Esophagus muscularis mucosa (tissue), 4 donors: ENCODE measurements around the gene CRYBB1. TPM values are rescaled to one million over a fixed set of nuclear protein-coding genes. Genes with fewer than 3 reads are reported as not detected.

Experiments used
- DNase-seq: peaks from one replicate; pipeline ENCODE4 v3.0.0-alpha.2; 2017; ENCODE audit errors: extremely low spot score
- H3K27ac ChIP-seq, 4 donors: fragments of 200-600 bp; sonication (generic); replicated peaks in 1 of 4; 1 replicate in 3 of 4; 2 replicates in 1 of 4; pipeline ENCODE4 v1.5.1; 2016 to 2019; ENCODE audit warnings: mild to moderate bottlenecking in 1 of 4
- H3K27me3 ChIP-seq, 4 donors: fragments of 200-600 bp; sonication (generic); one replicate each; pipeline versions ENCODE4 v1.5.1 to v1.6.0; 2016 to 2019
- H3K36me3 ChIP-seq, 4 donors: fragments of 200-600 bp; sonication (generic); one replicate each; pipeline ENCODE4 v1.5.1; 2016 to 2019
- H3K4me1 ChIP-seq, 4 donors: fragments of 200-600 bp; sonication (generic); one replicate each; pipeline ENCODE4 v1.5.1; 2016 to 2019
- H3K4me3 ChIP-seq, 4 donors: fragments of 200-600 bp; sonication (generic); 1 replicate in 2 of 4; 2 replicates in 2 of 4; pipeline ENCODE4 v1.5.1; 2016 to 2019; ENCODE audit warnings: mild to moderate bottlenecking in 4 of 4, moderate library complexity in 1 of 4
- H3K9me3 ChIP-seq, 4 donors: fragments of 200-600 bp; sonication (generic); 1 replicate in 3 of 4; 2 replicates in 1 of 4; pipeline ENCODE4 v1.5.1; 2016 to 2019
- CTCF ChIP-seq, 3 experiments: fragments of 200-600 bp in 2 of 3; fragments of 450-650 bp in 1 of 3; sonication (generic) in 2 of 3; IDR thresholded peaks; one replicate each; pipeline ENCODE4 v1.5.1; 2017 to 2019; ENCODE audit warnings: antibody characterized with exemption in 3 of 3, mild to moderate bottlenecking in 2 of 3, moderate library complexity in 1 of 3
- EP300 ChIP-seq: sonication (generic); formaldehyde crosslinking; IDR thresholded peaks from one replicate; pipeline ENCODE4 v1.6.1; 2017; ENCODE audit warnings: antibody characterized with exemption
- POLR2A ChIP-seq: fragments of 450-650 bp; IDR thresholded peaks from one replicate; pipeline ENCODE4 v1.6.1; 2017; ENCODE audit warnings: antibody characterized with exemption, moderate library complexity, mild to moderate bottlenecking, low read depth
- POLR2AphosphoS5 ChIP-seq, 2 donors: sonication (generic); formaldehyde crosslinking; IDR thresholded peaks; one replicate each; pipeline ENCODE4 v1.6.1; 2017; ENCODE audit warnings: antibody characterized with exemption in 2 of 2
- WGBS: methylation state at CpG from one replicate; pipeline ENCODE4 v1.1.5; 2018; 5-methylcytosine and 5-hydroxymethylcytosine counted together
- intact Hi-C: fragments of 100-400 bp; cut with DNase I; formaldehyde crosslinking; loops from one replicate; pipeline ENCODE4 v1.15.1; 2023
- total RNA-seq, 4 donors: library from RNA; depleted of rRNA; stranded (reverse); fragments of >200 nt; gene quantifications; one replicate each; pipeline versions ENCODE4 v1.1.0 to v1.2.1, GENCODE V29; 2016

CRYBB1 gene
- total RNA-seq, result under 1 TPM in 3 of 4 donors, not detected in 1; 0.33 to 0.86 (median 0.83) TPM

GRCh38 chr22:26617271-26618199, at the start of gene CRYBB1:
Gene CRYBB1, minus strand, starts transcription at chr22:26618027. Its CDS starts 1,708 bp downstream, at chr22:26616319.
- TF ChIP-seq EP300, result no peak
- no peak for TF ChIP-seq POLR2AphosphoS5 (IDR thresholded peaks at IDR 0.05)
- no peak for TF ChIP-seq CTCF (IDR thresholded peaks at IDR 0.05)
- no peak for TF ChIP-seq POLR2A
- H3K9me3 ChIP-seq, result no peaks in the 10 kb centered on the region
- no peak for DNase-seq
- intact Hi-C loops, result no loop called here
- peaks cover 0 to 80% (median 0%) of the 10 kb centered on the region in 4 donors for H3K27me3 ChIP-seq
- H3K4me1 ChIP-seq, result peaks cover 0 to 13% (median 4%) of the 10 kb centered on the region in 4 donors
- no peaks in the 10 kb centered on the region for H3K36me3 ChIP-seq
- no peak within 1 kb of the TSS for H3K4me3 ChIP-seq
- 59% methylated on average over 7 of the region's 7 CpGs for WGBS
- H3K27ac ChIP-seq, result no peak within 1 kb of the TSS

GRCh38 chr22:26667140-26667539, 49.3 kb upstream of the CRYBB1 start:
- H3K4me3 ChIP-seq, result no peak overlapping the region
- H3K36me3 ChIP-seq, result no peaks in the 10 kb centered on the region
- no peaks in the 10 kb centered on the region for H3K9me3 ChIP-seq
- no peak overlapping the region for H3K27ac ChIP-seq
- 79% methylated on average over 12 of the region's 13 CpGs for WGBS
- H3K4me1 ChIP-seq, result peaks cover 3 to 16% (median 5%) of the 10 kb centered on the region in 4 donors
- no peak for DNase-seq
- TF ChIP-seq POLR2A (no peak), POLR2AphosphoS5 (IDR thresholded peaks at IDR 0.05) (no peak), CTCF (IDR thresholded peaks at IDR 0.05) (no peak), EP300 (no peak)
- intact Hi-C loops, result no loop called here
- H3K27me3 ChIP-seq, result peaks cover 0 to 46% (median 0%) of the 10 kb centered on the region in 4 donors

GRCh38 chr22:26665813-26666231, 48.0 kb upstream of the CRYBB1 start:
- Histone ChIP-seq H3K9me3 (no peaks in the 10 kb centered on the region), H3K4me3 (no peak overlapping the region), H3K27me3 (peaks cover 0 to 60% (median under 1%) of the 10 kb centered on the region in 4 donors), H3K27ac (no peak overlapping the region), H3K36me3 (no peaks in the 10 kb centered on the region), H3K4me1 (peaks cover 0 to 11% (median 0%) of the 10 kb centered on the region in 4 donors)
- TF ChIP-seq CTCF (IDR thresholded peaks at IDR 0.05), result no peak
- no peak for TF ChIP-seq POLR2A
- TF ChIP-seq POLR2AphosphoS5 (IDR thresholded peaks at IDR 0.05), result no peak
- TF ChIP-seq EP300, result no peak
- 2% methylated on average over 4 of the region's 4 CpGs for WGBS
- no peak for DNase-seq
- intact Hi-C loops, result no loop called here

- H3K27me3 ChIP-seq, result peaks cover 0 to 79% (median 8%) of the 10 kb centered on the region in 4 donors
- H3K36me3 ChIP-seq, result no peaks in the 10 kb centered on the region
- peaks cover 7 to 20% (median 9%) of the 10 kb centered on the region in 4 donors for H3K4me1 ChIP-seq
- TF ChIP-seq CTCF (IDR thresholded peaks at IDR 0.05), result no peak
- TF ChIP-seq EP300, result no peak
- no peak for TF ChIP-seq POLR2AphosphoS5 (IDR thresholded peaks at IDR 0.05)
- no peak for TF ChIP-seq POLR2A
- H3K27ac ChIP-seq, result no peak overlapping the region
- H3K4me3 ChIP-seq, result no peak overlapping the region
- H3K9me3 ChIP-seq, result no peaks in the 10 kb centered on the region
- WGBS, result 85% methylated on average over 9 of the region's 9 CpGs
- intact Hi-C loops, result no loop called here
- no peak for DNase-seq
Observed at GRCh38 chr22:26663374-26663923, 45.6 kb upstream of the CRYBB1 start.
